ENCODE data around the gene CNTN5. TPM values are rescaled to one million over a fixed set of nuclear protein-coding genes. Genes with fewer than 3 reads are reported as not detected.

The CNTN5 gene
- polyA plus RNA-seq, 1 of the 3 experiments (the other 2 are of a cell fraction) = not detected

DNA sequence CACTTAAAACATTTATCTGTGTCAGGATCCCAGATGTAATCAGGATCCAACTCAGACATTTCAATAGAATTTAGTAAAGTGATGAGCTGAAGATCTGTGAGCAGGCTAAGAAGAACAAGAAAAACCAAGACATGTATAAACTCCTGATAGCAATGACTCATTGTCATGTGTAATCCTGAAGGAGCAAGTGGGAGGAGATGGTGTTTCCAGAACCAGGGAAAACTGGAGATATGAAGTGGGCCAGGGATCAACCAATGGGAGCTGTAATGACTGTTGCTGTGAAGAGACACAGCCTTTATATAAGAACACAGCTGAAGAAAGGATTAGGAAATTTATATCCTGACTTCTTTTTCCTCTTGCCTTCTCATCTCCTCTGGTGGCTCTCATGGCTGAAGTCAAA lies 983.8 kb downstream of the CNTN5 start:
- TF ChIP-seq FOXJ3 (CRISPR knock-in tag; IDR thresholded peaks at IDR 0.05) = no peak
- no peak for TF ChIP-seq RAD21 (IDR thresholded peaks at IDR 0.05; ENCODE audit: low read length)
- TF ChIP-seq MEF2A (IDR thresholded peaks at IDR 0.05; ENCODE audit: borderline replicate concordance, low read depth) = no peak
- no peak for TF ChIP-seq POLR2AphosphoS5 (IDR thresholded peaks at IDR 0.05; ENCODE audit: low read depth, low read length)
- H3F3A ChIP-seq (replicated peaks; ENCODE audit: insufficient read depth) = no peaks in the 10 kb centered on the region
- H3K27ac ChIP-seq (ENCODE audit: low read depth in 2 of 2, low read length in 1 of 2) = no peak overlapping the region
- no peaks in the 10 kb centered on the region for H3K4me1 ChIP-seq (ENCODE audit: control insufficient read depth in 1 of 2, insufficient read depth in 2 of 2, low read depth in 1 of 2, low read length in 1 of 2)
- ChIA-PET CTCF (interaction anchor here (0.6 kb wide), 1 partner anchor 774 kb away, joined by 3 read pairs; no protein-coding TSS in a partner anchor), POLR2A (no interaction called here)
- no peaks in the 10 kb centered on the region for H3K9me2 ChIP-seq
- no peak overlapping the region for H3K9ac ChIP-seq
- no peak overlapping the region for H3K4me3 ChIP-seq (ENCODE audit: low read depth in 2 of 2, low read length in 1 of 2)
- no peak for DNase-seq
- H3K36me3 ChIP-seq (replicated peaks in 1 of 2; ENCODE audit: control insufficient read depth in 1 of 2, insufficient read depth in 2 of 2, low read length in 1 of 2) = no peaks in the 10 kb centered on the region
- no peaks in the 10 kb centered on the region for H3K79me2 ChIP-seq (ENCODE audit: insufficient read depth)
- H3K9me3 ChIP-seq = no peaks in the 10 kb centered on the region
- no peak overlapping the region for H2AFZ ChIP-seq (ENCODE audit: low read depth)
- no peaks in the 10 kb centered on the region for H3K27me3 ChIP-seq (ENCODE audit: insufficient read depth)
- no peaks in the 10 kb centered on the region for H4K20me1 ChIP-seq (ENCODE audit: insufficient read depth)
- H3K4me2 ChIP-seq = no peak overlapping the region

DNA sequence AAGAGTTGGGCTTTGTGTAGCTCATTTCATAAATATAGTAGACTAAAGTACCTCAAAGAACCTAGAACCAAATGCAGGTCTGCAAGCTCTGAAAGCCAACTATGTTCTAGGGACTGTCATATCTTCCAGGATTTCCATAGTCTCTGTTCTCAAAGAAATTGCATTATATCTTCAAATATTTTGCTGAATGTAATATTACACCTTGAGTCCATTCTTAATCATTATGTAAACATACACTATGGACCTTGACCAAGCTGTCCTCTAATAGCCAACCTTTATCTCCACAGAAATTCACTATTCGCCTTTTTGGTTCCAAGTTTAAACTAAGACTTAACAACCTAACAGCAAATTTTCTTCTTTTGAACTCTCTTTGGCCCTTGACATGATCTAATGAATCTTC lies 987.7 kb downstream of the CNTN5 start:
- H3K9me2 ChIP-seq = no peaks in the 10 kb centered on the region
- TF ChIP-seq TCF12 (IDR thresholded peaks at IDR 0.05) = no peak
- TF ChIP-seq, protein P1, sequence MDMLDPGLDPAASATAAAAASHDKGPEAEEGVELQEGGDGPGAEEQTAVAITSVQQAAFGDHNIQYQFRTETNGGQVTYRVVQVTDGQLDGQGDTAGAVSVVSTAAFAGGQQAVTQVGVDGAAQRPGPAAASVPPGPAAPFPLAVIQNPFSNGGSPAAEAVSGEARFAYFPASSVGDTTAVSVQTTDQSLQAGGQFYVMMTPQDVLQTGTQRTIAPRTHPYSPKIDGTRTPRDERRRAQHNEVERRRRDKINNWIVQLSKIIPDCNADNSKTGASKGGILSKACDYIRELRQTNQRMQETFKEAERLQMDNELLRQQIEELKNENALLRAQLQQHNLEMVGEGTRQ (IDR thresholded peaks at IDR 0.05; ENCODE audit: borderline replicate concordance, low read depth, low read length) = no peak
- no peak for TF ChIP-seq RFX5 (IDR thresholded peaks at IDR 0.05; ENCODE audit: low read length)
- no peak for TF ChIP-seq MEF2A (IDR thresholded peaks at IDR 0.05; ENCODE audit: borderline replicate concordance, low read depth)
- TF ChIP-seq, protein P2, sequence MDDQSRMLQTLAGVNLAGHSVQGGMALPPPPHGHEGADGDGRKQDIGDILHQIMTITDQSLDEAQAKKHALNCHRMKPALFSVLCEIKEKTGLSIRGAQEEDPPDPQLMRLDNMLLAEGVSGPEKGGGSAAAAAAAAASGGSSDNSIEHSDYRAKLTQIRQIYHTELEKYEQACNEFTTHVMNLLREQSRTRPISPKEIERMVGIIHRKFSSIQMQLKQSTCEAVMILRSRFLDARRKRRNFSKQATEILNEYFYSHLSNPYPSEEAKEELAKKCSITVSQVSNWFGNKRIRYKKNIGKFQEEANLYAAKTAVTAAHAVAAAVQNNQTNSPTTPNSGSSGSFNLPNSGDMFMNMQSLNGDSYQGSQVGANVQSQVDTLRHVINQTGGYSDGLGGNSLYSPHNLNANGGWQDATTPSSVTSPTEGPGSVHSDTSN (IDR thresholded peaks at IDR 0.05) = no peak
- no peak for TF ChIP-seq GABPA (IDR thresholded peaks at IDR 0.05; ENCODE audit: low read depth)
- TF ChIP-seq, protein P3, sequence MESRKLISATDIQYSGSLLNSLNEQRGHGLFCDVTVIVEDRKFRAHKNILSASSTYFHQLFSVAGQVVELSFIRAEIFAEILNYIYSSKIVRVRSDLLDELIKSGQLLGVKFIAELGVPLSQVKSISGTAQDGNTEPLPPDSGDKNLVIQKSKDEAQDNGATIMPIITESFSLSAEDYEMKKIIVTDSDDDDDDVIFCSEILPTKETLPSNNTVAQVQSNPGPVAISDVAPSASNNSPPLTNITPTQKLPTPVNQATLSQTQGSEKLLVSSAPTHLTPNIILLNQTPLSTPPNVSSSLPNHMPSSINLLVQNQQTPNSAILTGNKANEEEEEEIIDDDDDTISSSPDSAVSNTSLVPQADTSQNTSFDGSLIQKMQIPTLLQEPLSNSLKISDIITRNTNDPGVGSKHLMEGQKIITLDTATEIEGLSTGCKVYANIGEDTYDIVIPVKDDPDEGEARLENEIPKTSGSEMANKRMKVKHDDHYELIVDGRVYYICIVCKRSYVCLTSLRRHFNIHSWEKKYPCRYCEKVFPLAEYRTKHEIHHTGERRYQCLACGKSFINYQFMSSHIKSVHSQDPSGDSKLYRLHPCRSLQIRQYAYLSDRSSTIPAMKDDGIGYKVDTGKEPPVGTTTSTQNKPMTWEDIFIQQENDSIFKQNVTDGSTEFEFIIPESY (IDR thresholded peaks at IDR 0.05; ENCODE audit: borderline replicate concordance, low read depth) = no peak
- no peak for TF ChIP-seq MXI1 (IDR thresholded peaks at IDR 0.05; ENCODE audit: low read depth, low read length)
- no peak for TF ChIP-seq NRF1 (IDR thresholded peaks at IDR 0.05; ENCODE audit: low read depth, low read length)
- TF ChIP-seq, protein P4, sequence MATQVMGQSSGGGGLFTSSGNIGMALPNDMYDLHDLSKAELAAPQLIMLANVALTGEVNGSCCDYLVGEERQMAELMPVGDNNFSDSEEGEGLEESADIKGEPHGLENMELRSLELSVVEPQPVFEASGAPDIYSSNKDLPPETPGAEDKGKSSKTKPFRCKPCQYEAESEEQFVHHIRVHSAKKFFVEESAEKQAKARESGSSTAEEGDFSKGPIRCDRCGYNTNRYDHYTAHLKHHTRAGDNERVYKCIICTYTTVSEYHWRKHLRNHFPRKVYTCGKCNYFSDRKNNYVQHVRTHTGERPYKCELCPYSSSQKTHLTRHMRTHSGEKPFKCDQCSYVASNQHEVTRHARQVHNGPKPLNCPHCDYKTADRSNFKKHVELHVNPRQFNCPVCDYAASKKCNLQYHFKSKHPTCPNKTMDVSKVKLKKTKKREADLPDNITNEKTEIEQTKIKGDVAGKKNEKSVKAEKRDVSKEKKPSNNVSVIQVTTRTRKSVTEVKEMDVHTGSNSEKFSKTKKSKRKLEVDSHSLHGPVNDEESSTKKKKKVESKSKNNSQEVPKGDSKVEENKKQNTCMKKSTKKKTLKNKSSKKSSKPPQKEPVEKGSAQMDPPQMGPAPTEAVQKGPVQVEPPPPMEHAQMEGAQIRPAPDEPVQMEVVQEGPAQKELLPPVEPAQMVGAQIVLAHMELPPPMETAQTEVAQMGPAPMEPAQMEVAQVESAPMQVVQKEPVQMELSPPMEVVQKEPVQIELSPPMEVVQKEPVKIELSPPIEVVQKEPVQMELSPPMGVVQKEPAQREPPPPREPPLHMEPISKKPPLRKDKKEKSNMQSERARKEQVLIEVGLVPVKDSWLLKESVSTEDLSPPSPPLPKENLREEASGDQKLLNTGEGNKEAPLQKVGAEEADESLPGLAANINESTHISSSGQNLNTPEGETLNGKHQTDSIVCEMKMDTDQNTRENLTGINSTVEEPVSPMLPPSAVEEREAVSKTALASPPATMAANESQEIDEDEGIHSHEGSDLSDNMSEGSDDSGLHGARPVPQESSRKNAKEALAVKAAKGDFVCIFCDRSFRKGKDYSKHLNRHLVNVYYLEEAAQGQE (IDR thresholded peaks at IDR 0.05; ENCODE audit: low read depth, low read length) = no peak
- no peak overlapping the region for H3K4me3 ChIP-seq (ENCODE audit: low read depth in 2 of 2, low read length in 1 of 2)
- no peaks in the 10 kb centered on the region for H3F3A ChIP-seq (replicated peaks; ENCODE audit: insufficient read depth)
- no peak overlapping the region for H3K9ac ChIP-seq
- DNase-seq = no peak
- no peak overlapping the region for H3K27ac ChIP-seq (ENCODE audit: low read depth in 2 of 2, low read length in 1 of 2)
- no peak overlapping the region for H2AFZ ChIP-seq (ENCODE audit: low read depth)
- POLR2A ChIA-PET = no interaction called here
- CTCF ChIA-PET = no interaction called here
- H3K4me1 ChIP-seq (ENCODE audit: control insufficient read depth in 1 of 2, insufficient read depth in 2 of 2, low read depth in 1 of 2, low read length in 1 of 2) = no peaks in the 10 kb centered on the region
- 3% methylated on average over 1 of the region's 1 CpG for WGBS (ENCODE audit: low lambda C conversion rate)
- H3K27me3 ChIP-seq (ENCODE audit: insufficient read depth) = no peaks in the 10 kb centered on the region
- H4K20me1 ChIP-seq (ENCODE audit: insufficient read depth) = no peaks in the 10 kb centered on the region
- no peaks in the 10 kb centered on the region for H3K9me3 ChIP-seq
- no peaks in the 10 kb centered on the region for H3K36me3 ChIP-seq (replicated peaks in 1 of 2; ENCODE audit: control insufficient read depth in 1 of 2, insufficient read depth in 2 of 2, low read length in 1 of 2)
- no peak overlapping the region for H3K4me2 ChIP-seq
- H3K79me2 ChIP-seq (ENCODE audit: insufficient read depth) = no peaks in the 10 kb centered on the region

All from SK-N-SH (cell line).